Mesenchymal stem cell (in vitro differentiated cells and primary cell): ENCODE data around the gene SLC15A1.

Experiments
- DNase-seq: peaks from one replicate; pipeline ENCODE4 v3.0.0-alpha.2; 2013
- H2AFZ ChIP-seq: one replicate; pipeline ENCODE4 v1.6.1; 2013; ENCODE audit warnings: low read depth, mild to moderate bottlenecking, control low read depth, inconsistent platforms, low read length, moderate library complexity
- H2AK5ac ChIP-seq: 2 replicates; pipeline ENCODE4 v1.6.1; 2013; ENCODE audit warnings: low read length, moderate library complexity, mild to moderate bottlenecking, inconsistent platforms; ENCODE audit not compliant: severe bottlenecking
- H2BK120ac ChIP-seq: one replicate; pipeline ENCODE4 v1.6.1; 2013; ENCODE audit warnings: low read depth, mild to moderate bottlenecking, inconsistent platforms, low read length, moderate library complexity
- H2BK12ac ChIP-seq, 2 experiments: one replicate each; pipeline ENCODE4 v1.6.1; 2013; ENCODE audit warnings: inconsistent platforms in 2 of 2, low read length in 2 of 2, mild to moderate bottlenecking in 2 of 2, moderate library complexity in 2 of 2, control low read depth in 1 of 2
- H2BK15ac ChIP-seq: one replicate; pipeline ENCODE4 v1.6.1; 2013; ENCODE audit warnings: mild to moderate bottlenecking, low read depth, inconsistent platforms; ENCODE audit not compliant: poor library complexity, severe bottlenecking
- H2BK5ac ChIP-seq: 2 replicates; pipeline ENCODE4 v1.6.1; 2013; ENCODE audit warnings: low read depth, mild to moderate bottlenecking, low read length, control low read depth, inconsistent platforms; ENCODE audit not compliant: poor library complexity, severe bottlenecking
- H3K14ac ChIP-seq, 2 experiments: one replicate each; pipeline ENCODE4 v1.6.1; 2013; ENCODE audit warnings: inconsistent platforms in 2 of 2, low read length in 2 of 2, control low read depth in 1 of 2, mild to moderate bottlenecking in 1 of 2, moderate library complexity in 1 of 2
- H3K18ac ChIP-seq, 2 experiments: one replicate each; pipeline ENCODE4 v1.6.1; 2013; ENCODE audit warnings: inconsistent platforms in 2 of 2, low read length in 2 of 2, control low read depth in 1 of 2, low read depth in 1 of 2, mild to moderate bottlenecking in 1 of 2
- H3K23ac ChIP-seq, 2 experiments: one replicate each; pipeline ENCODE4 v1.6.1; 2013; ENCODE audit warnings: inconsistent platforms in 2 of 2, low read length in 2 of 2, mild to moderate bottlenecking in 2 of 2, moderate library complexity in 2 of 2, control low read depth in 1 of 2
- H3K27ac ChIP-seq: 2 replicates; pipeline ENCODE4 v1.5.1; 2013; ENCODE audit warnings: mild to moderate bottlenecking, moderate library complexity, low read length, control low read depth, inconsistent platforms; ENCODE audit not compliant: poor library complexity, severe bottlenecking
- H3K27me3 ChIP-seq, 2 experiments: 2 replicates each; pipeline versions ENCODE4 v1.6.1 to v1.7.0; 2013; ENCODE audit warnings: low read length in 2 of 2, mild to moderate bottlenecking in 2 of 2, moderate library complexity in 2 of 2, control low read depth in 1 of 2, inconsistent platforms in 1 of 2; ENCODE audit not compliant: control insufficient read depth in 1 of 2, insufficient read depth in 1 of 2
- H3K36me3 ChIP-seq, 2 experiments: 2 replicates each; pipeline versions ENCODE4 v1.6.1 to v1.7.0; 2013; ENCODE audit warnings: low read length in 2 of 2, control low read depth in 1 of 2, inconsistent platforms in 1 of 2, low read depth in 1 of 2, mild to moderate bottlenecking in 1 of 2; ENCODE audit not compliant: insufficient read depth in 2 of 2, control insufficient read depth in 1 of 2
- H3K4ac ChIP-seq, 2 experiments: one replicate each; pipeline ENCODE4 v1.6.1; 2013; ENCODE audit warnings: inconsistent platforms in 2 of 2, low read length in 2 of 2, mild to moderate bottlenecking in 2 of 2, moderate library complexity in 2 of 2, control low read depth in 1 of 2, low read depth in 1 of 2
- H3K4me1 ChIP-seq: 2 replicates; pipeline ENCODE4 v1.6.1; 2013; ENCODE audit warnings: low read depth, low read length, control low read depth; ENCODE audit not compliant: control insufficient read depth, insufficient read depth
- H3K4me2 ChIP-seq: 2 replicates; pipeline ENCODE4 v1.6.1; 2013; ENCODE audit warnings: low read length, mild to moderate bottlenecking, inconsistent platforms; ENCODE audit not compliant: poor library complexity, severe bottlenecking
- H3K4me3 ChIP-seq, 2 experiments: 2 replicates each; pipeline versions ENCODE4 v1.5.1 to v1.7.0; 2013; ENCODE audit warnings: low read length in 2 of 2, mild to moderate bottlenecking in 2 of 2, control low read depth in 1 of 2, low read depth in 1 of 2; ENCODE audit not compliant: insufficient read depth in 1 of 2
- H3K79me1 ChIP-seq: replicated peaks from 2 replicates; pipeline ENCODE4 v1.6.1; 2013; ENCODE audit warnings: mild to moderate bottlenecking, control low read depth, low read length, inconsistent platforms; ENCODE audit not compliant: poor library complexity, severe bottlenecking
- H3K9ac ChIP-seq: 2 replicates; pipeline ENCODE4 v1.7.0; 2013; ENCODE audit warnings: mild to moderate bottlenecking, low read length, moderate library complexity
- H3K9me3 ChIP-seq: 2 replicates; pipeline ENCODE4 v1.7.0; 2013; ENCODE audit warnings: mild to moderate bottlenecking, low read length; ENCODE audit not compliant: control insufficient read depth
- H4K8ac ChIP-seq: one replicate; pipeline ENCODE4 v1.6.1; 2013; ENCODE audit warnings: inconsistent platforms, mild to moderate bottlenecking, low read length, moderate library complexity
- H4K91ac ChIP-seq: one replicate; pipeline ENCODE4 v1.6.1; 2013; ENCODE audit warnings: mild to moderate bottlenecking, low read length, inconsistent platforms
- WGBS: methylation state at CpG from one replicate; pipeline ENCODE4 v1.1.7; 2013; ENCODE audit warnings: mixed read lengths; 5-methylcytosine and 5-hydroxymethylcytosine counted together

The SLC15A1 gene

DNA sequence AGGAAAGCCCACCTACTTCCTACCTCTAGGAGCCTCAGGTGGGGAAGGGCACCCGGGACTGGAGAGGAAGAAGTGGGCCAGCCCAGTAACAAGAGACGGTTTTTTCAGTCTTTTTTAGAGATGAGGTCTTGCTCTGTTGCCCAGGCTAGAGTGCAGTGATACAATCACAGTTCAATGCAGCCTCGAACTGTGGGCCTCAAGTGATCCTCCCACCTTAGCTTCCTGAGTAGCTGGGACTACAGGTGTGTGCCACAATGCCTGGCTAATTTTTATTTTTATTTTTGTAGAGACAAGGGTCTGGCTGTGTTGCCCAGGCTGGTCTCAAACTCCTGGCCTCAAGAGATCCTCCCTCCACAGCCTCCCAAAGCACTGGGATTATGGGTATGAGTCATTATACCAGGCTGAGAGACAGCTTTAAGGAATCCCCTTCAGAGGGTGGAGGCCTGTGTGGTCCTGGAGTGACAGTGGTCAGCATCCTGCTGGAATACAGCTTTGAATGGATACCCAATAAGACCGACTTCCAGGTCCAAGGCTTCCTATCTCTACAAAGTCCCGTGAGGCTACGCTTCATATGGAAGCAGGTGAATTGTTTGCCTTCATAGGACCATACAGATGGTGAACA, 63.0 kb downstream of the SLC15A1 start:
- Histone ChIP-seq H3K4me2 (no peak overlapping the region), H4K8ac (no peak overlapping the region), H3K9me3 (no peaks in the 10 kb centered on the region), H3K9ac (no peak overlapping the region), H3K79me1 (no peaks in the 10 kb centered on the region), H2AFZ (no peak overlapping the region), H2BK12ac (no peak overlapping the region), H2BK5ac (no peak overlapping the region), H4K91ac (no peak overlapping the region), H3K4me1 (no peaks in the 10 kb centered on the region), H3K4ac (no peak overlapping the region), H3K23ac (no peak overlapping the region), H3K27me3 (peaks cover 0 to 32% of the 10 kb centered on the region in 2 experiments), H3K14ac (no peak overlapping the region), H2BK15ac (no peak overlapping the region), H3K36me3 (no peaks in the 10 kb centered on the region), H2AK5ac (no peak overlapping the region), H3K27ac (no peak overlapping the region), H3K18ac (no peak overlapping the region), H2BK120ac (no peak overlapping the region), H3K4me3 (no peak overlapping the region)
- no peak for DNase-seq
- WGBS: 88% methylated on average over 6 of the region's 6 CpGs

DNA sequence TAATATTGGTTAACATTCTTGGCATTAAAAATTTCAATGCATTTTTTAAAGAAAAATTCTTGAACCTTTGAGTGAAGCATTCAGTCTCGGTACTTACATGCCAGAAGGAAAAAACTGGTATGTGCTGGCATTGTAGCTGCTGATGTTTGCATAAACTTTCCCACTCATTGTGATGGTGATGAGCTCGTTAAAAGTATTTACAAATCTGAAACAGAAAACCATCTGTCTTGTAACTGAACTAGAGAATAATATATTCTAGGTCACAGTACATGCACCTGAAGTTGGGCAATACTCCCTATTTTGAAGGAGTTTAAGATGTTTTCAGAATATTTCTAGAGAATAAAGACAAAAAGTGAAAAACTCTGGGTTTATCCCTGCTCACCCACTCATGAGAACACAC, 64.1 kb downstream of the SLC15A1 start:
- H3K18ac ChIP-seq: no peak overlapping the region
- DNase-seq: no peak
- no peaks in the 10 kb centered on the region for H3K4me1 ChIP-seq
- H3K4ac ChIP-seq: no peak overlapping the region
- H4K91ac ChIP-seq: no peak overlapping the region
- H3K14ac ChIP-seq: no peak overlapping the region
- no peak overlapping the region for H3K4me2 ChIP-seq
- H2AK5ac ChIP-seq: no peak overlapping the region
- 92% methylated on average over 1 of the region's 2 CpGs for WGBS
- no peak overlapping the region for H2BK15ac ChIP-seq
- H3K4me3 ChIP-seq: no peak overlapping the region
- no peaks in the 10 kb centered on the region for H3K9me3 ChIP-seq
- H3K36me3 ChIP-seq: no peaks in the 10 kb centered on the region
- no peak overlapping the region for H3K23ac ChIP-seq
- no peak overlapping the region for H3K27ac ChIP-seq
- no peak overlapping the region for H3K9ac ChIP-seq
- H2BK120ac ChIP-seq: no peak overlapping the region
- no peak overlapping the region for H2AFZ ChIP-seq
- H2BK12ac ChIP-seq: no peak overlapping the region
- no peak overlapping the region for H4K8ac ChIP-seq
- H2BK5ac ChIP-seq: no peak overlapping the region
- H3K79me1 ChIP-seq: no peaks in the 10 kb centered on the region
- peaks cover 0 to 33% of the 10 kb centered on the region in 2 experiments for H3K27me3 ChIP-seq

GRCh38 chr13:98687319-98687718, 65.2 kb downstream of the SLC15A1 start:
- H3K4me1 ChIP-seq: no peaks in the 10 kb centered on the region
- DNase-seq: no peak
- H4K91ac ChIP-seq: no peak overlapping the region
- H3K18ac ChIP-seq: no peak overlapping the region
- no peaks in the 10 kb centered on the region for H3K9me3 ChIP-seq
- no peak overlapping the region for H4K8ac ChIP-seq
- no peak overlapping the region for H3K27ac ChIP-seq
- H2AFZ ChIP-seq: no peak overlapping the region
- no peak overlapping the region for H3K9ac ChIP-seq
- no peak overlapping the region for H2BK12ac ChIP-seq
- peaks cover 0 to 36% of the 10 kb centered on the region in 2 experiments for H3K27me3 ChIP-seq
- H3K23ac ChIP-seq: no peak overlapping the region
- no peak overlapping the region for H3K14ac ChIP-seq
- no peak overlapping the region for H2BK120ac ChIP-seq
- no peak overlapping the region for H2BK15ac ChIP-seq
- no peak overlapping the region for H2BK5ac ChIP-seq
- no peak overlapping the region for H3K4me2 ChIP-seq
- 74% methylated on average over 4 of the region's 5 CpGs for WGBS
- no peaks in the 10 kb centered on the region for H3K79me1 ChIP-seq
- H3K36me3 ChIP-seq: no peaks in the 10 kb centered on the region
- no peak overlapping the region for H2AK5ac ChIP-seq
- no peak overlapping the region for H3K4ac ChIP-seq
- no peak overlapping the region for H3K4me3 ChIP-seq

GRCh38 chr13:98686270-98686669, 66.2 kb downstream of the SLC15A1 start:
- Histone ChIP-seq H3K9me3 (no peaks in the 10 kb centered on the region), H2BK15ac (no peak overlapping the region), H2BK5ac (no peak overlapping the region), H3K27ac (no peak overlapping the region), H3K79me1 (no peaks in the 10 kb centered on the region), H3K4ac (no peak overlapping the region), H3K4me1 (no peaks in the 10 kb centered on the region), H3K36me3 (no peaks in the 10 kb centered on the region), H3K27me3 (peaks cover 0 to 36% of the 10 kb centered on the region in 2 experiments), H2AK5ac (no peak overlapping the region), H2AFZ (no peak overlapping the region), H4K8ac (no peak overlapping the region), H4K91ac (no peak overlapping the region), H2BK12ac (no peak overlapping the region), H3K4me2 (no peak overlapping the region), H3K4me3 (no peak overlapping the region), H3K9ac (no peak overlapping the region), H3K23ac (no peak overlapping the region), H3K18ac (no peak overlapping the region), H2BK120ac (no peak overlapping the region), H3K14ac (no peak overlapping the region)
- no peak for DNase-seq
- 92% methylated on average over 9 of the region's 9 CpGs for WGBS
